HG02840 (cell line): ENCODE results near the gene DNAH8.

Experiments used
- ATAC-seq: cut with Tn5 transposase; IDR thresholded peaks from one replicate; pipeline ENCODE4 v1.9.1; 2021; ENCODE audit warnings: mild to moderate bottlenecking, moderate library complexity, moderate number of reproducible peaks; ENCODE audit not compliant: unreplicated experiment, low FRiP score

DNAH8 gene

DNA sequence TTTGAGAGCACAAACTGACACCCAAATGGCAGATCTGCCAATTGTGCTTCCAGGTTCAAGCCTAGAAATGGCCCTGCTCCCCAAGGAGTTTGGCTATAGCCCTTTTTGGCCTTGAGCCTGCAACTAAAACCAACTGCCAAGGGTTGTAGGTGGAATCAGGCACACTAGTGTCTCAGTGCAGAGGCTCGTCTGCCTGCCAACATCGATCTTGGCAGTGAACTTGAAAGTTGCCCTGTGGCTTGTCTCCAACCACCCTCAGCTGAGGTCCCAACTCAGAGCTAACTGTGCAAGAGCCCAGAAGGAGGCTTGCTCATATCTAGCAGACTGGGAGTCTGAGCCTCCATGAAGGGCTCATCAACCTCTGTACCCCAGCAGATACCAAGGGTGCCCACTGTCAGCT is 240.8 kb downstream of the DNAH8 start:
- no peak for ATAC-seq

DNA sequence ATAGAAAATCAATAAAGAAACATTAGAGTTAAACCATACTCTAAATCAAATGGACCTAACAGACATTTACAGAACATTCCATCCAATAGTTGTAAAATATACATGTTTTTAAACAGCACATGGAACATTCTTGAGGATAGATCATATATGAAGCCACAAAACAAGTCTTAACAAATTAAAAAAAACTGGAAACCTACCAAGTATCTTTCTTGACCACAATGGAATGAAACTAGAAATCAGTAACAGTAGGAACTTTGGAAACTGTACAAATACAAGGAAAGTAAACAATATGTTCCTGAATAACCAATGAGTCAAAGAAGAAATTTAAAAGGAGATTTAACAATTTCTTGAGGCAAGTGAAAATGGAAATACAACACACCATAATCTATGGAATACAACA is 242.3 kb downstream of the DNAH8 start:
- no peak for ATAC-seq

DNA sequence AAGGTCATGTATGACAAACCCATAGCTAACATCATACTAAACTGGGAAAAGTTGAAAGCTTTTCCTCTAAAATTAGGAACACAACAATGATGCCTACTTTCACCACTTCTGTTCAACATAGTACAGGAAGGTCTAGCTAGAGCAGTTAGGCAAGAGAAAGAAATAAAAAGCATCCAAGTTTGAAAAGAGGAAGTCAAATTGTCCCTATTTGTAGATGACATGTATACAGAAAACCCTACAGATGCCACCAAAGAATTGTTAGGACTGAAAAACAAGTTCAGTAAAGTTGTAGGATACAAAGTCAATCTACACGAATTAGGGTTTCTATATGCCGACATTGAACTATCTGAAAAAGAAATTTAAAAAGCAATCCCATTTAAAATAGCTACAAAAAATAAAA is 244.0 kb downstream of the DNAH8 start:
- no peak for ATAC-seq

DNA sequence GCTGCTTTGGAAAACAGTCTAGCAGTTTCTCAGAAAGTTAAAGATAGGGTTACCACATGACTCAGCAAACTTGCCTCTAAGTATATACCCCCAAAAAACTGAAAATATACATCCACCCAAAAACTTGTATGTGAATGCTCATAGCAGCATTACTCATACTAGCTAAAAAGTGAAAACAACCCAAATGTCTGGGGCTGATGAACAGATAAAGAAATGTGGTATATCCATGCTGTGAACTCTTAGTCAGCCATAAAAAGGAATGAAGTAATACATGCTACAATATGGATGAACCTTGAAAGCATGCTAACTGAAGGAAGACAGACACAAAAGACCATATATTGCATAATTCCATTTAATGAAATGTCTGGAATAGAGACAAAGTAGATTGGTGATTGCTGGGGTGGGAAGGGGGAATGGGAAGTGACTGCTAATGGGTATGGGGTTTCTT is 253.6 kb downstream of the DNAH8 start:
- ATAC-seq: no peak

DNA sequence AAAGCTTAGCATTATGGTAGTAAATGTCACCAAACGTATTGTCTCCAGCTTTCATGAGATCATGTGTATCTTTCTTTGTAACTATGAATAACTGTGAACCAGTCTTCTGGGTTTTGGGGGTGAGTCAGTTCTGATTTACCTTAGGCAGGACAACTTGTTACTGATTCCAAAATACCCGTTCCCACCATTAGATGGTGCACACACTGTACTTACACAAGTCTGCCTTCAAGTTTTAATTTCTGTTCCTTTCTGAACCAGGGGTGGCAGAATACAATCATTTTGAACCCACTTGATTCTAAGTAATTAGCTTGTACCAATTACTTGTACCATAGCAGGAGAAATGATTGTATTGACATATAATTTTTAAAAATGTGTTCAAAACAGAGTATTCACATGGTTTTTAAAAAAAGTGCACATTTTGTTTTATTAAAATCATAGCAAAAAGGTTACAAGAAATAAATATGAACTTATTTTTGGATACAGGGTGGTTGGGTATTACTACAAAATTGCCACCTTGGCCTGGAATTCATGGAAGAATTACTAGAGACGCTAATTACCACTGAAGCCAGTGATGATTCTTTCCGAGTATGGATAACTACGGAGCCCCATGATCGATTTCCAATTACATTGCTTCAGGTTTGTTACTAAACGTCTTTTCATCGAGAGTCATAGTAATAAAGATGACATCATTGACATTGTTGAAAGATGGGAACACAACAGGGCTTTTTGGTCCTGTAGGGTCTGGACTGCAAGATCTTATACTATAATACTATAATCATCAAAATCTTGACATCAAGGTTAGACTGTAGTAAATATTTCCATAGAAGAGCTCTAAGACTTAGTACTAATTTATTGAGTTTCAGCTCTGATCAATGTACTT is 258.3 kb downstream of the DNAH8 start:
- no peak for ATAC-seq

DNA sequence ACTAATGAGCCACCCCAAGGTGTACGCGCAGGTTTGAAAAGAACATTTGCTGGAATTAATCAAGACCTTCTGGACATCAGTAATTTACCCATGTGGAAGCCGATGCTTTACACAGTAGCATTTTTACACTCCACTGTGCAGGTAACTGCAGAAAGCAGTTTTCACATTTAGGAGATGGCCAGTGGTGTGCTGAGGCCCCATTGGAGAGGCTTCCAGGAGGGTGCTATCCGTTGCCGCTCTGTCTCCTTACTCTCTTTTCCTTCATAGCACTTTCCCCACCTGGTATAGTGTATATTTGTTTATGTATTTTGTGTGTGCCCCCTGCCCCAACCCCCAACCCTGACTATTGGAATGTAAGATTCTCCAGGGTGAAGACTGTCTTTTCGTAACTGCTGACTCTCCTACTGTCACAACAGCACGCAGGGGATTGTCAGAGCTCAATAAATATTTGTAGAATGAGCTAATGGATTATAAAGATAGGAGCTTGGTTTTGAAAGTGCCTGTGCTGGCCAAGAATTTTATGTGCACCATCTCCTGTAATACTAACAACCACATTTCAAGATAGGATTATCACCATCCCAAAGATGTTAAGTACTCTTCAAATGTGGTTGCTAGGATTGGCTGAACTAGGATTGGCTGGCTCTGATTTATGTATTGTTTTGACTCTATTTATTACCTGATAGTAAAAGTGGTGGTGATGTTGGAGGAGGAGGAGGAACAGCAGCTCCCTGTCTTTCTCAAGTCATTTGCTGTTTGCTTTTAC is 259.5 kb downstream of the DNAH8 start:
- no peak for ATAC-seq

DNA sequence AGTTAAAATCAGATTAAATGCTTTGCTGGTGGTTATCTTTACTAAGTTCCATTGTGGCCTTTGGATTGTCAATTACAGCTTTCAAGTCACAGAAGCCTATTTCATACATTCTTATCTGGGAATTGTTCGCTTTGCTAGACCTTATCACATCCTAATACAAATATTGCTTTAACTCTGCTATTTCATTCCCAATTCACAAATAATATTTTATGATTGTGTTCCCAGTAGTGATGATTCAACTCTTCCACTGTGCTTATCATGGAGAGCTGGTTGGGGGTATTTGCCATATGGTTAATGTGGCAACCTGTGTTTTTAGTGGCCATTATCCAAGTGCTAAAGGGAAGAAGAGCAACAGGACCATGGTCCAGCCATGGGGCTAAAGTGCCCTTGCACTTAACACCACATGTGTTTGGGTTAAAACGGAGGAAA is 260.5 kb downstream of the DNAH8 start:
- no peak for ATAC-seq

DNA sequence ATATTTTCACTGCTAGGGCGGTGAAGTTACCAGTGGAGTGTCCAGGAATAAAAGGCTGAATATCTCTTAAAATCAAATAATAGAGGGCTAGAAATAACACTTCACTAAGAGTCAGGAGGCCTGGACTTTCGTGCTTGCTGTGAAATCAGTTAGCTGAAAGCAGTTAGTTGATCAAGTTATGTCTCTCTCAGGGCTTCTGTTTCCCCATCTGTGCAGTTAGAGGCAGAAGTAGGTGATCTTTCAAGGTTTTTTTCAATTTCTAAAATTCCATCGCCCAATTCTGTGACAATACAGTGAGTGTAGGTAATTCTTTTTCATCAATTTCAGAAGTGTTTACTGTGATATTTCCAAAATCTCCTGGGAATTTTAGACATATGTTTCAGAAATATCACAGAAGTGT is 260.9 kb downstream of the DNAH8 start:
- no peak for ATAC-seq

DNA sequence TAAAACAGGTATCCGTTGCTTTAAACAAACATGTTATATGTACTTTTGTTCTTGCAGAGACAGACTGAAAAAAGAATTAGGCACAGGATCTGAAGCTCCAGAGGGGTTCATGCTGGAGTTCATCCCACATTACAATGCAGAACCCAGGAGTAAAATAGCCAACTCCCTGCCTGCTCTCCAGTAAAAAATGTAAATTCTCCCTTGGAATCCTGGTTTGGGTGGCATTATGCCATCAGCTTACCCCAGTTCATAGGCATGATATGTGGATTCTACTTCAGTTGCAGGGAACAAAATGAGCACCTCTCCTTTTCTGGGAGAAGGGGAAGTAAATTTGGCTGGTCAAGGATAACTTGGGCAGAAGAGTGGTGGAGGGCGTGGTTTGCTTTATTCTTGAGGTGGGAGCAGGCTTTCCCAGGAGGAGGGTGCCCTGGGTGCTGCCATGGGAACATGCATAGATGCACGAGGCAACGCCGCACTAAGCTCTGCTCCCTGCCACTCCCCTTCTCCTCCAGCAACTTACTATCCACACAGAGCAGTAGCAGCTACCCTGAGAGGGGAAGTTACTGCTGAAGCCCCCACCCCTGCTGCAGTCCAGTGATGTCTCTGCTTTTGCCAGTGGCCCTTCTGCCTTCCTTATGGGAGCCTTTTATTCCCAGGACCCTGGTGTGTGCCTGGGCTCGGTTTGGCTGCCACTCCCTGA is 261.8 kb downstream of the DNAH8 start:
- no peak for ATAC-seq

DNA sequence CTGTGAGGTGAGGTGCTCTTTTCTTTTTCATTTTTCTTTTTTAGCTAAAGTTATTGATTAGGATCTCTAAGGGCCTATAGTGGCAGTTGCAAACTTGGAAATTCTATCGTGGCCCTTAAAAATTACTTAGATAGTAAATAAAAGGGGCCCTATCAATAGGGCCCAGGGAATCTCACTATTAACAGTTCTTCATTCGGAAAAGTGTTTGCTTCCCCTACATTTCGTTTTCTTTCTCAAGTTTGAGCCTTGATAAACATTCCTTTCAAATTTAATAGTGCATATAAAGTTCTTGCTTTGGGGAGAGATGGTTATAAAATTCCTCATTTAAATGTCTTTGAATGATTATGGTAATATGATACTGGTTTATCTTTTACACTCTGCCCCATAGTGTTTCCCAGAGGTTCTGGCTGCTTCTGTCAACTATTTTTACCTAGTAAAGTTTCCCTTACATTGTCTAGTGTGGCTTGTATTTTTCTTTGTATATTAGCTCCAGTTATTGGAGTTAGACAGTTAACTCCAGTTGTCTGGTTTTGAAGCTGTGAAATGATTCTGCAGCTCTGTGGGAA is 263.1 kb downstream of the DNAH8 start:
- ATAC-seq: no peak

DNA sequence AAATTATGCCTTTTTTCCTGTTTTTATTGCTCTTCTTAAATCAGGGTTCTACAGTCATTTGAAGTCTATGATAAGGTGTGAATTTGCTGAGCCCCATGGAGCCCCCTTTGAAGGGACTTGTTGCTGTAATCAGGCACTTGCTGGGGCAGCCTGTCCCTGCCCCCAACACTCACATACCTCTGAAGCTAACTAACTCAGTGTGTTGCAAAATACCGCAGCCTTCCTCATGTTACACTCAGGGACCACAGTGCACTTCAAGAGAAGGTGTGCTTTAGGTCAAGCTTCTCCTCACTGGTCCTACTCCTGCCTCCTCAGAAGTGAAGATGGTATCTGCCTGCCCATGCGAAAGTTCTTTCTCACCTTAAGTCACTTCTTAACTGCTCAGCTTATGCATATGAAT is 267.4 kb downstream of the DNAH8 start:
- no peak for ATAC-seq

DNA sequence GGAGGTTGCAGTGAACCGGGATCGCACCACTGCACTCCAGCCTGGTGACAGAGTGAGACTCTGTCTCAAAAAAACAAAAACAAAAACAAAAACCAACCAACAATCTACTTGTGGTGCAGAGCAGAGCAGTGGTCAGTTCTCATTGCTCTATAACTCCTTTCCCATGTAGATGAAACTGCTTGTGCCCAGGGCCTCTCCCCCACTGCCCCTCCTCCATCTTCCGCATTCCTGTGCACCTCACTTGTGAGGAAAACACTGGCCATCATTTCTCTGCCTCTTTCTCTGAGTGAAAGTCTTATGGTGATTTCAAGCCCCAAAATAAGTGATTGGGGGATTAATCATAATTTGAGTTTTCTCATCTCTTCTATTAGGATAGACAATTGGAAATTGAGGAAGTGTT is 269.6 kb downstream of the DNAH8 start:
- ATAC-seq: no peak

DNA sequence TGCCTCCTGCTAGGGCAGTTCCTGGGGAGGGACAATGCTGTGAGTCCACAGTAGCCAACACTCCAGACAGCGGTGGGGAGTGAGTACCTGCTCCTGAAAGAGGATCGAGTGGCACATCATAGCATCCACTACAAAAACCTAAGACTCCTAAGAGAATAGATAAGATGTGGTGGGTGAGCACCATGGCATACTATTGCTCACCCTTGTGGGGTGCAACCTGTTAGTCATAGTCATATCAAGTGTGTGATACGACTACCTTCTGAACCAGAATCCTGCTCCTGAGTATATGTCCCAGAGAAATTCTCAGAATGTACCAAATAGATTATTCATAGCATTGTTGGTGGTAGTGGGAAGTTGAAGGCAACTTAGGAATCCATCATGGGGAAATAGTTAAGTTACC is 270.7 kb downstream of the DNAH8 start:
- no peak for ATAC-seq

DNA sequence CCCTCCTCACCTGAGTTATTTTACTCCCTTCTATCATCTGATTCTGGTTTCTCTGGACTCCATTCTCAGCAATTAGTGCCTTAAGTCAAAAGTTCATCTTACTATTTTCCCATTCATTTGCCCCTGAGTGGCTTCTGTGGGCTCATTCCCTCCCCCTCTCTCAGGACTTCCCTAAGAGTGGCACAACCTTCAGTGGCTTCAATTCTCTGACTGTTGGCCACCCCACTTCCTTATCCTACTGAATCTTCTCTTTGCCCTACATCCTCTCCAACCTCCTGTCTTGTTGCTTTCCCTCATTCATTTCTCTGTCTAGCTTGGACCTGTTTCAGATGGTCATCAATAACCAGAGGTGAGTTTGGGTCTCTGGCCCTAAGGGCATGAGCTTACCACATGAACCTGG is 272.4 kb downstream of the DNAH8 start:
- no peak for ATAC-seq

DNA sequence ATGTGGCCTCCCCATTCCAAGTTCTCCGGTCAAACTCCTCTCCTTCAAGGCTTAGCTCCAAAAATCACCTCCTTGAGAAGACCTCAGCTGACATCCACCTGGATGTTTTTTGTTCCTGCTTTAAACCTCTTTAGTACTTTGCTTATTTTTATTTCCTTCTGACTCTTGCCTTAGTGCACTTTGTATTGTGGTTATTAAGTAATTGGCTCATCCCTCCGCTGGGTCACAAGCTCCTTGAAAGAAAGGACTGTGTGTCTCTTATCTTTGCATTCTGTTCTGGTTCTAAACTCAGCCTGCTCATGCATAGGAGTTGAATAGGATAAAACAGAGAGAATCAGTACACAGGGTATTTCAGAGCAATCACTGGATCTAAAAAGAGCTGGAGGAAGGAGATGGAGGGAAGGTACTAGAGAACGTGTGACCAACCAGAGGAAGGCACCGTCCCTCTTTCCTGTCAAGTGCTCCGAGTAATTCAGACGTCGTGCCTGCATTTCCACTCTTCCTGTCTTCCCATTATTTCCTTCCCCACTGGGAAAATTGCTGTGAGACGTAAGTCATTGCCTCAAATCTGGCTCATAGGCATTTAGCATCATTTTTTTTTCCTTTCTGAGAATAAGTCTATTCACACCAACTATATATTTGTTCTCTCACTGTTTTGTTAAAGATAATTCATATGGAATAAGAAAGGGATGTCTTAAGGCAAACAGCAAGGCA is 273.8 kb downstream of the DNAH8 start:
- no peak for ATAC-seq

DNA sequence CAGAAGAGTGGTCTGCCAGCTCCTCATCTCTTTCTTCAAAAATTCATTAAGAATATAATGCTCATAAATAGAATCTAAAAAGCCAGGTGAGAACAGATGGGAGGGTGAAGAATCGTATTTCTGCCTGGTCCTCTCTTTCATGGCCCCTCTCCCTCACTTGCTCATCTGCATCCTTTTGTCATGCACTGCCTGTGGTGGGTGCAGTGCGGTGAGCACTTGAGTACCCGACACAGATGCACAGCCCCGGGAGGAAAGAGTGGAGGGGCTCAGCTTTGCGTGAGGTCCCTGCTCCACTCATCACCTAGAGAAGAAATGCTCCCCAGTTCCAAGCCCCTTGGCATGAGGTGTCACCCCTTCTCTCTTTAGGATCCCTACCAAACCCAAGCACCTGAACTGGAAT is 275.4 kb downstream of the DNAH8 start:
- ATAC-seq: no peak

DNA sequence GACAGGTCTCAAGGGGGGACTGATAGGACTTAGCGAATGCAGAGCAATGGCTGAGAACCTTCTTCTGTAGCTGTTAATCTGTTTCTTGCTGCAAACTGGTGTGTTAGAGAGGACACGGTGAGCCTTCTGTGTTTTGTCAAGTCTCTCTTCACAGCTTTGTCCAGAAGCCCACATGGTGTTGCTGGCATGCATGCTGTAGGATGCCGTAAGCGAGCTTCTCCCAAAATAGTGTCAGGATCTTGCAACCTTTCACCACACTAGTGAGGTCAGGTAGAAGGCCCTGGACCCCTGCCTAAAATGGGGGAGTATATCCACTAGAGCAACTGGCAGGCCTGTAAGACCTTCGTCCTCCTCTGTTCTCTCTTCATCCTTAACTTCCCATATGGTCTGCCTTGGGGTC is 281.6 kb downstream of the DNAH8 start:
- ATAC-seq: no peak

DNA sequence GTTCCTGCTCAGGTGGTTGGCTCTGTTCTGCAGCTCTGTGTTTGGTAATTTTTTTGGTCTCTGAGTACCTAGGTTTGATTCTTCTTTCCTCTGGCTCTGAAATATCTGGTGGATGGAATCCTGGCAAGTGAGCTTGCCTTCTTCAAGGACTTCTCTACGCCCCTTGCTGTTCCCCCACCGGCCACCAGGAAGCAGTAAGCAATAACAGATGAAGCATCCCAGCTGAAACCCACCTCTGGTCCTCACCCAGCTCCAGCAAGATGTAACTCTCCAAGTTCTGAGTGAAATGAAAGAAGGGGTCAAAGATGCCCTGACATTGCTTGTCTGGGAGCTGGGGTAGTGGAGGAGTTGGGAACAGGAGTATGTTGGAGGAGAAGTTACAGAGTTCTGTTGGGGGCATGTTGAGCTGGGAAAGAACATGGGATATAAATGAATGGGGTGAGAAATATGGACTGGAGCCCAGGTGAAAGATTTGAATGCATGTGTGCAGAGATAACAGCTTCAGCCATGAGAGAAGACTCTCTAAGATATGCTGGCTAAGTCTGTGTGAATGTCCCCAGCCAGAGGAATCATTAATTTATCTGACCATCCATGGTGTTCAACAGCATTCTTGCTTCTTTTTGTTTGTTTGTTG is 282.1 kb downstream of the DNAH8 start:
- ATAC-seq: no peak

DNA sequence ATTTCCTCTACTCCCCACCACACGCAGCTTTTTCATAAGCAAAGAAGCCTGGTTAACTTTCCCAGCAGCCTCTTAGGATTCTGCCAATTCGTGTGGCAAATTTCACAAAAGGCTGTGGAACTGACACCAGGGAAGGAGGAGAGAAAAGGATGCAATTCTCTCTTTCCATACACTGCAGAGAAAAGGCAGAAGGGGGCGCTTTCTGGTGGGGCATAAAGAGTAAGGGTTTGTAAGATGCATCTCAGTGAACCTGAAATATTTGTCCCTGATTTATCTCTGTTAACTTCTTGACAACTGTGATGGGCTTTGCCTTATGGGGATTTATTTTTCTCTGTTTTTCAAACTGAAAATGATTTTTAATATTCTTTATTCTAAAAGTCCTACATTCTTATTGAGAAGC is 288.0 kb downstream of the DNAH8 start:
- ATAC-seq: no peak

DNA sequence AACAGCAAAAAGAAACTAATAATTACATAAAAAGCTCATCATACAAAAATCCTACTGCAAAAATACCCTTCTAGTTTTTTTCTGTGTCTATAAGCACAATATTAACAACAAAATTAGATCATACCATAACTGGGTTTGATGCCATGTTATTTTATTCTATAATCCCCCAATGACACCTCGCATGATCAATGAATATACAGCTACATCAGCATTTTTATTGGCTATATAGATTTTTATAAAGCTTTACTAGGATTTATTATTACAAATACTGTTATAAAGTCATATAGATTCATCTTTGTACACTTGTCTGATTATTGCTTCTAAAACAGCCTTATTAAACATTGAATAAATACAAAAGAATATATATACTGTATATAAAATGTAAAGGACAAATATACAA is 288.4 kb downstream of the DNAH8 start:
- ATAC-seq: no peak
